ENCODE results near the gene LAT. TPM values are rescaled to one million over a fixed set of nuclear protein-coding genes. Genes with fewer than 3 reads are reported as not detected.
"Not testable (repeated sequence)": the region's sequence is repeated elsewhere in the genome, so short reads cannot be mapped to it uniquely, and the experiment has no call there.

Gene LAT
- polyA plus RNA-seq, 1 of the 3 experiments (the other 2 are of a cell fraction) = 8.0 TPM

GRCh38 chr16:28967156-28967555, 17.7 kb upstream of the LAT start:
- H3K4me2 ChIP-seq = no peak overlapping the region

DNA sequence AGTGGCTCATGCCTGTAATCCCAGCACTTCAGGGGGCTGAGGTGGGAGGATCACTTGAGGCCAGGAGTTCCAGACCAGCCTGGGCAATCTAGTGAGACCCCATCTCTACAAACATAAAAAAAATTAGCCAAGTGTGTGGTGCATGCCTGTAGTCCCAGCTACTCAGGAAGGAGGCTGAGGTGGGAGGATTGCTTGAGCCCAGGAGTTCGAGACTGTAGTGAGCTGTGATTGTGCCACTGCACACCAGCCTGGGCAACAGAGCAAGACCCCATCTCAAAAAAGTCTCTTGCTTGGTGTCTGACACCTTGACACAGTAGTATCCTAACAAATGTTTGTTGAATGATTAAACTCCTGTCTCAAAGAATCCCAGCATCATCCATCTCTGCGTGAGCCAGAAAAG, 15.2 kb upstream of the LAT start:
- H3K9me2 ChIP-seq; CTCF ChIA-PET; H3K4me3 ChIP-seq (ENCODE audit: low read depth in 2 of 2, low read length in 1 of 2); H3K4me1 ChIP-seq (ENCODE audit: control insufficient read depth in 1 of 2, insufficient read depth in 2 of 2, low read depth in 1 of 2, low read length in 1 of 2); H3K4me2 ChIP-seq; H3K27me3 ChIP-seq (ENCODE audit: insufficient read depth); H4K20me1 ChIP-seq (ENCODE audit: insufficient read depth); H3K79me2 ChIP-seq (ENCODE audit: insufficient read depth); H3K27ac ChIP-seq (ENCODE audit: low read depth in 2 of 2, low read length in 1 of 2); DNase-seq; H3K9me3 ChIP-seq; H2AFZ ChIP-seq (ENCODE audit: low read depth); H3K9ac ChIP-seq; H3K36me3 ChIP-seq (replicated peaks in 1 of 2; ENCODE audit: control insufficient read depth in 1 of 2, insufficient read depth in 2 of 2, low read length in 1 of 2): not testable (repeated sequence)
- 75% methylated on average over 2 of the region's 2 CpGs for WGBS (ENCODE audit: low lambda C conversion rate)
- peaks cover 11% of the 10 kb centered on the region for H3F3A ChIP-seq (replicated peaks; ENCODE audit: insufficient read depth)
- POLR2A ChIA-PET = interaction anchor here (0.6 kb wide), 1 partner anchor 9 kb away, joined by 3 read pairs; no protein-coding TSS in a partner anchor

More at GRCh38 chr16:28967156-28967555, 17.7 kb upstream of the LAT start:
- Histone ChIP-seq H3K36me3 (replicated peaks in 1 of 2; ENCODE audit: control insufficient read depth in 1 of 2, insufficient read depth in 2 of 2, low read length in 1 of 2) (peaks cover 8 to 27% of the 10 kb centered on the region in 2 experiments), H3K79me2 (ENCODE audit: insufficient read depth) (no peaks in the 10 kb centered on the region), H3K4me3 (ENCODE audit: low read depth in 2 of 2, low read length in 1 of 2) (no peak overlapping the region), H3K9me2 (no peaks in the 10 kb centered on the region), H4K20me1 (ENCODE audit: insufficient read depth) (no peaks in the 10 kb centered on the region), H3K27me3 (ENCODE audit: insufficient read depth) (no peaks in the 10 kb centered on the region), H3K27ac (ENCODE audit: low read depth in 2 of 2, low read length in 1 of 2) (no peak overlapping the region), H2AFZ (ENCODE audit: low read depth) (no peak overlapping the region), H3K9ac (no peak overlapping the region), H3K4me1 (ENCODE audit: control insufficient read depth in 1 of 2, insufficient read depth in 2 of 2, low read depth in 1 of 2, low read length in 1 of 2) (no peaks in the 10 kb centered on the region), H3K9me3 (no peaks in the 10 kb centered on the region), H3F3A (replicated peaks; ENCODE audit: insufficient read depth) (peaks cover 4% of the 10 kb centered on the region)
- no peak for DNase-seq
- 87% methylated on average over 4 of the region's 4 CpGs for WGBS (ENCODE audit: low lambda C conversion rate)
- no peak for TF ChIP-seq ELF1 (IDR thresholded peaks at IDR 0.05)
- TF ChIP-seq, protein P1, sequence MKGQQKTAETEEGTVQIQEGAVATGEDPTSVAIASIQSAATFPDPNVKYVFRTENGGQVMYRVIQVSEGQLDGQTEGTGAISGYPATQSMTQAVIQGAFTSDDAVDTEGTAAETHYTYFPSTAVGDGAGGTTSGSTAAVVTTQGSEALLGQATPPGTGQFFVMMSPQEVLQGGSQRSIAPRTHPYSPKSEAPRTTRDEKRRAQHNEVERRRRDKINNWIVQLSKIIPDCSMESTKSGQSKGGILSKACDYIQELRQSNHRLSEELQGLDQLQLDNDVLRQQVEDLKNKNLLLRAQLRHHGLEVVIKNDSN (IDR thresholded peaks at IDR 0.05; ENCODE audit: borderline replicate concordance, low read depth) = no peak
- no peak for TF ChIP-seq YY1 (IDR thresholded peaks at IDR 0.05; ENCODE audit: low read depth)
- TF ChIP-seq RFX5 (IDR thresholded peaks at IDR 0.05; ENCODE audit: low read length) = no peak
- TF ChIP-seq GABPA (IDR thresholded peaks at IDR 0.05; ENCODE audit: low read depth) = no peak
- no peak for TF ChIP-seq RXRA (IDR thresholded peaks at IDR 0.05; ENCODE audit: borderline replicate concordance, low read depth)
- TF ChIP-seq, protein P2, sequence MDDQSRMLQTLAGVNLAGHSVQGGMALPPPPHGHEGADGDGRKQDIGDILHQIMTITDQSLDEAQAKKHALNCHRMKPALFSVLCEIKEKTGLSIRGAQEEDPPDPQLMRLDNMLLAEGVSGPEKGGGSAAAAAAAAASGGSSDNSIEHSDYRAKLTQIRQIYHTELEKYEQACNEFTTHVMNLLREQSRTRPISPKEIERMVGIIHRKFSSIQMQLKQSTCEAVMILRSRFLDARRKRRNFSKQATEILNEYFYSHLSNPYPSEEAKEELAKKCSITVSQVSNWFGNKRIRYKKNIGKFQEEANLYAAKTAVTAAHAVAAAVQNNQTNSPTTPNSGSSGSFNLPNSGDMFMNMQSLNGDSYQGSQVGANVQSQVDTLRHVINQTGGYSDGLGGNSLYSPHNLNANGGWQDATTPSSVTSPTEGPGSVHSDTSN (IDR thresholded peaks at IDR 0.05) = no peak
- no peak for TF ChIP-seq EP300 (IDR thresholded peaks at IDR 0.05; ENCODE audit: borderline replicate concordance in 1 of 2, low read depth in 1 of 2, low read length in 1 of 2)
- no peak for TF ChIP-seq FOXJ3 (CRISPR knock-in tag; IDR thresholded peaks at IDR 0.05)
- CTCF ChIA-PET = interaction anchor here (1.7 kb wide), 1 partner anchor 10 kb away, joined by 8 read pairs; no protein-coding TSS in a partner anchor
- POLR2A ChIA-PET = no interaction called here

DNA sequence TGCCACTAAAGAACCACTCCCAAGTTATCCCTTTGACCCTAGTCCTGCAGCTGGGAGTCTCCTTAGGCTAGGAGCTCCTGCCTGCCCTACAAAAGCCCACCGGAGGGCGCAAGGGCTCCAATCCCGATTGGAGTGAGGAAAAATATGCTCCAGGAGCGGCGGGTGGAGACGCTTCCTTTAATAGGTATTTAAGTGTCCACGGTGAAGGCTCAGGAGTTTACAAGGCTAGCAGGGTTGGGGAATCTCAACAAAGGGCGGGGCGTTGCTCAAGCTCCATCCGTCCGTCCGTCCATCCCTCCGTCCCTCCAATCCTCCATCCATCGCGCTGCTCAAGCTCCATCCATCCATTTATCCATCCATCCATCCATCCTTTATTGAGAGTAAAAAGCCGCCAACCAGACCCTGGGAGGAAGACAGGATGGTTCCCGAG, 10.8 kb upstream of the LAT start:
- WGBS (ENCODE audit: low lambda C conversion rate) = 2% methylated on average over 13 of the region's 17 CpGs
- H3F3A ChIP-seq (replicated peaks; ENCODE audit: insufficient read depth) = peaks cover 7% of the 10 kb centered on the region
- peak overlapping the region; percentile 93 for H3K27ac ChIP-seq (ENCODE audit: low read depth in 2 of 2, low read length in 1 of 2)
- ChIA-PET POLR2A (interaction anchor here (0.9 to 1.9 kb wide), 5 partner anchors 11 to 151 kb away, joined by 3 to 10 read pairs (median 6); partner anchors contain the start of genes ATXN2L, LAT, NFATC2IP and SH2B1), CTCF (interaction anchor here (0.6 to 2.0 kb wide), 16 partner anchors 11 to 756 kb away, joined by 3 to 8 read pairs (median 3); partner anchors contain the start of genes ATXN2L and NFATC2IP)
- peak overlapping the region; percentile 84 for H3K9ac ChIP-seq
- peak overlapping the region; percentile 66 for H2AFZ ChIP-seq (ENCODE audit: low read depth)
- H3K27me3 ChIP-seq (ENCODE audit: insufficient read depth) = no peaks in the 10 kb centered on the region
- no peaks in the 10 kb centered on the region for H3K9me3 ChIP-seq
- H3K4me2 ChIP-seq = peak overlapping the region; percentile 81
- no peaks in the 10 kb centered on the region for H3K9me2 ChIP-seq
- H4K20me1 ChIP-seq (ENCODE audit: insufficient read depth) = no peaks in the 10 kb centered on the region
- H3K79me2 ChIP-seq (ENCODE audit: insufficient read depth) = peaks cover 27% of the 10 kb centered on the region
- H3K4me3 ChIP-seq (ENCODE audit: low read depth in 2 of 2, low read length in 1 of 2) = peak overlapping the region; percentile 66 to 83
- no peaks in the 10 kb centered on the region for H3K36me3 ChIP-seq (replicated peaks in 1 of 2; ENCODE audit: control insufficient read depth in 1 of 2, insufficient read depth in 2 of 2, low read length in 1 of 2)
- TF ChIP-seq CTCF (IDR thresholded peaks at IDR 0.05) (peak; percentile 85), EP300 (IDR thresholded peaks at IDR 0.05; ENCODE audit: borderline replicate concordance in 1 of 2, low read depth in 1 of 2, low read length in 1 of 2) (no peak), SMC3 (IDR thresholded peaks at IDR 0.05; ENCODE audit: low read depth, low read length) (peak; percentile 50), RAD21 (IDR thresholded peaks at IDR 0.05; ENCODE audit: low read length) (peak; percentile 66)
- DNase-seq = peak; percentile 78
- peaks cover 5 to 8% of the 10 kb centered on the region in 2 experiments; a peak in 2 of 4 replicates for H3K4me1 ChIP-seq (ENCODE audit: control insufficient read depth in 1 of 2, insufficient read depth in 2 of 2, low read depth in 1 of 2, low read length in 1 of 2)
